ENCODE data around the gene CAMTA1.

- no peak for TF ChIP-seq CTCF (conservative IDR thresholded peaks at IDR 0.05; ENCODE audit: low read length)
- TF ChIP-seq EZH2phosphoT487 (IDR thresholded peaks at IDR 0.05; ENCODE audit: borderline replicate concordance, low read depth, low read length) = no peak
Observed at GRCh38 chr1:7010534-7011200, 225.4 kb downstream of the CAMTA1 start.
